Uterus (tissue), 4 donors: Measurements from ENCODE around the gene VGLL3. TPM values are rescaled to one million over a fixed set of nuclear protein-coding genes. Genes with fewer than 3 reads are reported as not detected.

Source experiments
- DNase-seq, 2 donors: peaks; one replicate each; pipeline ENCODE4 v3.0.0-alpha.2; 2019 to 2020
- H3K27ac ChIP-seq, 2 donors: fragments of 200-600 bp; sonication (generic); 1 replicate in 1 of 2; 2 replicates in 1 of 2; pipeline ENCODE4 v1.5.1; 2016 to 2018
- H3K27me3 ChIP-seq, 2 donors: fragments of 200-600 bp; sonication (generic); one replicate each; pipeline ENCODE4 v1.5.1; 2018 to 2019; ENCODE audit warnings: control low read depth in 1 of 2
- H3K36me3 ChIP-seq, 2 donors: fragments of 200-600 bp; sonication (generic); one replicate each; pipeline ENCODE4 v1.5.1; 2019; ENCODE audit warnings: control low read depth in 1 of 2
- H3K4me1 ChIP-seq, 2 donors: fragments of 200-600 bp; sonication (generic); one replicate each; pipeline ENCODE4 v1.5.1; 2018 to 2019; ENCODE audit warnings: control low read depth in 1 of 2
- H3K4me3 ChIP-seq, 2 donors: fragments of 200-600 bp; sonication (generic); 1 replicate in 1 of 2; 2 replicates in 1 of 2; pipeline ENCODE4 v1.5.1; 2018 to 2019; ENCODE audit warnings: mild to moderate bottlenecking in 1 of 2
- H3K9me3 ChIP-seq, 2 donors: fragments of 200-600 bp; sonication (generic); one replicate each; pipeline ENCODE4 v1.5.1; 2019; ENCODE audit warnings: control low read depth in 1 of 2
- POLR2A ChIP-seq, 2 donors: fragments of 450-650 bp; IDR thresholded peaks; one replicate each; pipeline ENCODE4 v1.6.1; 2016; ENCODE audit warnings: antibody characterized with exemption in 2 of 2, mild to moderate bottlenecking in 1 of 2, moderate library complexity in 1 of 2
- intact Hi-C: fragments of 100-400 bp; cut with DNase I; formaldehyde crosslinking; loops from one replicate; pipeline ENCODE4 v1.15.1; 2023; ENCODE audit warnings: low total_unique reads
- total RNA-seq, 4 donors: library from RNA; depleted of rRNA in 3 of 4; stranded (reverse); fragments of >200 nt in 3 of 4; gene quantifications; one replicate each; pipeline versions ENCODE4 v1.1.0 to v1.2.4, GENCODE V29; 2014 to 2023
- TF ChIP-seq, protein P1 (sequence below), 4 experiments: fragments of 200-600 bp in 2 of 4; fragments of 450-650 bp in 2 of 4; sonication (generic) in 2 of 4; IDR thresholded peaks; one replicate each; pipeline ENCODE4 v1.5.1; 2016 to 2019; ENCODE audit warnings: antibody characterized with exemption in 4 of 4, mild to moderate bottlenecking in 2 of 4, moderate library complexity in 1 of 4
- donor health status: DM: yes; HTN: yes; CAD: no.

The VGLL3 gene
- total RNA-seq, 4 donors from 2014 or later, result 11.3 to 37.5 (median 20.9) TPM

DNA sequence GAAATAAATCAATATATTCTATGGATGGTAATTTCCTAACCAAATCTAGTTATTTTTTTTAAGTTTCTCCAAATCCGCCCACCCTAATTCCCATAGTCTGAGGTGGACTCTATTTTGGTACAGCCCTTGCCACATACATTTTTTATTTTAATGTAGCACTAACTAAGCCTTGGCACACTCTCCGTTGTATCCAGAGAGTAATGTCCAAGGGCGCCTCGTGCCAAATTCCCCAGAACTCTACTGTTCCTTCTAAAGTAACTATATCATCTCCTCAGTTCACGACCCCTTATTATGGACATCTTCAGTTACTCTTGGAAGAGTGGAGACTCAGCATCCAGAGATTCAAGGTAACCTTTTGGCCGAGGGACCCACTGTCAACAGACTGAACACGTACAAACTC lies 1.3 kb downstream of the VGLL3 start:
- peak in 1 of 2 donors; percentile 39 for DNase-seq
- Histone ChIP-seq H3K27ac (peak overlapping the region; percentile 90 to 92), H3K36me3 (no peaks in the 10 kb centered on the region), H3K4me1 (peaks cover 0 to 5% of the 10 kb centered on the region in 2 donors), H3K27me3 (no peaks in the 10 kb centered on the region), H3K4me3 (peak overlapping the region; percentile 62 to 91), H3K9me3 (no peaks in the 10 kb centered on the region)
- intact Hi-C loops, result no loop called here
- no peak for TF ChIP-seq POLR2A (IDR thresholded peaks at IDR 0.05)
- TF ChIP-seq, protein P1, sequence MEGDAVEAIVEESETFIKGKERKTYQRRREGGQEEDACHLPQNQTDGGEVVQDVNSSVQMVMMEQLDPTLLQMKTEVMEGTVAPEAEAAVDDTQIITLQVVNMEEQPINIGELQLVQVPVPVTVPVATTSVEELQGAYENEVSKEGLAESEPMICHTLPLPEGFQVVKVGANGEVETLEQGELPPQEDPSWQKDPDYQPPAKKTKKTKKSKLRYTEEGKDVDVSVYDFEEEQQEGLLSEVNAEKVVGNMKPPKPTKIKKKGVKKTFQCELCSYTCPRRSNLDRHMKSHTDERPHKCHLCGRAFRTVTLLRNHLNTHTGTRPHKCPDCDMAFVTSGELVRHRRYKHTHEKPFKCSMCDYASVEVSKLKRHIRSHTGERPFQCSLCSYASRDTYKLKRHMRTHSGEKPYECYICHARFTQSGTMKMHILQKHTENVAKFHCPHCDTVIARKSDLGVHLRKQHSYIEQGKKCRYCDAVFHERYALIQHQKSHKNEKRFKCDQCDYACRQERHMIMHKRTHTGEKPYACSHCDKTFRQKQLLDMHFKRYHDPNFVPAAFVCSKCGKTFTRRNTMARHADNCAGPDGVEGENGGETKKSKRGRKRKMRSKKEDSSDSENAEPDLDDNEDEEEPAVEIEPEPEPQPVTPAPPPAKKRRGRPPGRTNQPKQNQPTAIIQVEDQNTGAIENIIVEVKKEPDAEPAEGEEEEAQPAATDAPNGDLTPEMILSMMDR (IDR thresholded peaks at IDR 0.05), result no peak

DNA sequence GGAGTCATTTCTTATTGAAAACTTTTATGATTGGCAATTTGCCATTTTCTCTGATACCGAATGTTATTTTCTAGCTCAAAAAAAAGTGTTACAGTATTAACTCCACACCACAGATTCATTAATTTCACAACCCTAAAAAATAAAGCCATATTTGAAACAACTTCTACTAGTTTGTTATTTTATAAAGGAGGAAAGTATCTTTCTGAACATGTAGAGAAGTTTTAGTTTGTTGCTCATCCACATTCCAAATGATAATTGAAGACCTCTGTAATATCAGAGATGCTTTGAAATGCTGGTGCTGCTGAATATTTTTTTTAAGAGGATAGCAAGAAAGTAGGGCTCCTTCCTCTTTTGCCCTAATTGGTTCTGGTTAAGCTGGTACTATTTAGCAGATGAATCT lies 1.9 kb downstream of the VGLL3 start:
- no peak for TF ChIP-seq POLR2A (IDR thresholded peaks at IDR 0.05)
- TF ChIP-seq, protein P1 (IDR thresholded peaks at IDR 0.05), result no peak
- no peaks in the 10 kb centered on the region for H3K9me3 ChIP-seq
- no peak for DNase-seq
- peak overlapping the region; percentile 90 to 92 for H3K27ac ChIP-seq
- no peaks in the 10 kb centered on the region for H3K27me3 ChIP-seq
- H3K36me3 ChIP-seq, result no peaks in the 10 kb centered on the region
- peaks cover 0 to 5% of the 10 kb centered on the region in 2 donors for H3K4me1 ChIP-seq
- H3K4me3 ChIP-seq, result peak overlapping the region; percentile 62 to 91
- intact Hi-C loops, result no loop called here

DNA sequence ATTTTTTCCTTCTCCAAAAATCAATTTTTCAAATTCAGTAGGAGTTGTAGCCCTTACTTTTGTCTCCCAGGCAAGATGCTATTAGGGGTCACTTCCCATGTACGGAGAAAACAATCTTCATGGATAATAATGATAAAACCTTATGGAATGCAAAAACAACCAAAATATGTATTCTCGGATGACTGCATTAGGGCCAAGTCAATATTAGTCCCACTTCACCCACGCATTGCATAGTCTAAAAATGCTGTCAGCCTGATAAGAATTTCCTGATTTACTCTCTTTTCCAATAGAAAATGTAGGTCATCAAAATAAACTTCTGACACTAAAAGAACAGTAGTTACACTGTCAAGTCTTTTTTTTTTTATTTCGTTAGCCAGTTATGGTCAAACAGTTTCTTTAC lies 2.7 kb downstream of the VGLL3 start:
- Histone ChIP-seq H3K27me3 (no peaks in the 10 kb centered on the region), H3K36me3 (no peaks in the 10 kb centered on the region), H3K27ac (peak overlapping the region; percentile 90 to 92), H3K9me3 (no peaks in the 10 kb centered on the region), H3K4me3 (peak overlapping the region in 1 of 2 donors; percentile 4), H3K4me1 (peaks cover 0 to 5% of the 10 kb centered on the region in 2 donors)
- intact Hi-C loops, result no loop called here
- no peak for DNase-seq
- no peak for TF ChIP-seq POLR2A (IDR thresholded peaks at IDR 0.05)
- TF ChIP-seq, protein P1 (IDR thresholded peaks at IDR 0.05), result no peak

DNA sequence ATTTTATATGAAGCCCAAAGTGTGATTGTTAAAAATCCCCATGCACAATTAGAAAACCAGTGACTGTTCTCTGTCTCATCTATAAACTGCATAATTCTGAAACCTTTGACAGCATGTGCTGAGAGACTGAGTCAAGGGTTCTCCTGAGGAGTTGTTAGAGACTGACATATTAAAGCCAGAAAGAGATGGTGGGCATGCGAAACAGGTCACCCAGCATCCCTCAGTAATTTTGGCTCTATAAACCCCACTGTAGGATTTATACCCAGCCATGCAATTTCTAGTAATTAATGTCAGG lies 3.6 kb downstream of the VGLL3 start:
- no peaks in the 10 kb centered on the region for H3K36me3 ChIP-seq
- no peak for DNase-seq
- no peak for TF ChIP-seq POLR2A (IDR thresholded peaks at IDR 0.05)
- TF ChIP-seq, protein P1 (IDR thresholded peaks at IDR 0.05), result no peak
- no peaks in the 10 kb centered on the region for H3K27me3 ChIP-seq
- H3K4me3 ChIP-seq, result no peak overlapping the region
- H3K4me1 ChIP-seq, result peaks cover 0 to 5% of the 10 kb centered on the region in 2 donors
- intact Hi-C loops, result no loop called here
- H3K27ac ChIP-seq, result peak overlapping the region; percentile 90 to 92
- H3K9me3 ChIP-seq, result no peaks in the 10 kb centered on the region

DNA sequence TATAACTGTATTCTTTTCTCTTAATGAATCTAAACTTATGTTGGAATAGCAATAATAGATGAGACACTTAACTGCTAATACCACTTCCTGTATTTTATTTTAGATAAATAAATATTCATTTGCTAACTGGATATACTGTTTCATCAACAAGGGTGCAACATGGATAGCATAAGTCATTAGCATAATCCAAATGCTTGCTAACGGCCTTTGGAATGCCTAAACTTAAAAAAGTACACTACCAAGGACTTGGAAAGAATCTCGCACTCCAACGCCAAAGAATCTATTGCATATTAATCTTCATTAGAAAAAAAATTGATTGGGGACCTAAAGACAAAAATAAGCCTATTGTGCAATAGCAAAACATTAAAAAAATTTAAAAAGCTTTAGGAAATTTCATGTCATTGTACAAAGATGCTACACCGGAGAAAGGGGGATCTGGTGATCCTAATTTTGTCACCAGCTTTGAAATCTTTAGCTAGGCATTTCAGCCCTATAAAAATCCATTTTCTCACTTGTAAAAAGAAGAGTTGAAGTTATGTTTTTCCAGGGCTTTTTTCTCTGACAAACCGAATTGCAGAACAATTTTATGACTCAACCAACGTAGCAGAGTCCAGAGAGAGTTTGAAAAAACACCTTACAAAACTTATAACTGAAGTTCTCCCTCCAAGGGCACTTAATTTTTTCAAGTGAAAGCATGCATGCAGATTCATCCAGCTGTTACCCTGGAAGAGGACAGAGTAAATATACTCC lies 4.1 kb downstream of the VGLL3 start:
- Histone ChIP-seq H3K9me3 (no peaks in the 10 kb centered on the region), H3K36me3 (no peaks in the 10 kb centered on the region), H3K4me3 (peak overlapping the region; percentile 0 to 5), H3K27ac (peak overlapping the region; percentile 90 to 92), H3K4me1 (peaks cover 0 to 5% of the 10 kb centered on the region in 2 donors), H3K27me3 (no peaks in the 10 kb centered on the region)
- DNase-seq, result no peak
- no peak for TF ChIP-seq POLR2A (IDR thresholded peaks at IDR 0.05)
- TF ChIP-seq, protein P1 (IDR thresholded peaks at IDR 0.05), result no peak
- intact Hi-C loops, result no loop called here
